Activated B cell treated with CpG ODN at 0.5 μM for 24 hours (primary cell): ENCODE results near the gene BLOC1S4. TPM values are rescaled to one million over a fixed set of nuclear protein-coding genes. Genes with fewer than 3 reads are reported as not detected.

ENCODE experiments used
- ATAC-seq: fragments of 200-7000 bp; cut with Tn5 transposase; one replicate; pipeline ENCODE4 v1.10.0; 2021; ENCODE audit warnings: low read depth, mild to moderate bottlenecking, moderate library complexity
- CTCF ChIA-PET: fragments of 350-600 bp; sonication (Branson Sonifier 250); formaldehyde crosslinking; loops from one replicate; lab custom pipeline; 2021; ENCODE audit warnings: antibody characterized with exemption; lab: Charles Lee
- POLR2A ChIA-PET: fragments of 350-600 bp; sonication (Branson Sonifier 250); formaldehyde crosslinking; loops from one replicate; lab custom pipeline; 2021; ENCODE audit warnings: antibody characterized with exemption; lab: Charles Lee
- DNase-seq: peaks from one replicate; pipeline ENCODE4 v3.0.0; 2022
- H3K27ac Mint-ChIP-seq: one replicate; pipeline ENCODE4 v1.8.0; 2020; ENCODE audit warnings: mixed read lengths
- H3K27me3 Mint-ChIP-seq: one replicate; pipeline ENCODE4 v1.8.0; 2021; ENCODE audit warnings: mixed read lengths
- H3K36me3 Mint-ChIP-seq: one replicate; pipeline ENCODE4 v1.8.0; 2021; ENCODE audit warnings: low read depth, mixed read lengths
- H3K4me1 Mint-ChIP-seq: one replicate; pipeline ENCODE4 v1.8.0; 2021; ENCODE audit warnings: mixed read lengths
- H3K4me3 Mint-ChIP-seq: one replicate; pipeline ENCODE4 v1.8.0; 2020; ENCODE audit warnings: mild to moderate bottlenecking, mixed read lengths
- H3K9me3 Mint-ChIP-seq: one replicate; pipeline ENCODE4 v1.8.0; 2020; ENCODE audit warnings: mixed read lengths
- intact Hi-C: fragments of 100-400 bp; cut with micrococcal nuclease; formaldehyde crosslinking; loops from one replicate; pipeline ENCODE4 v1.15.1; 2024
- total RNA-seq: library from RNA; stranded (reverse); gene quantifications from 2 replicates; pipeline ENCODE4 v1.2.3, GENCODE V29; 2022
- TF ChIP-seq, protein P1 (sequence below): fragments of 200-600 bp; IDR thresholded peaks from one replicate; pipeline ENCODE4 v1.8.0; 2022; ENCODE audit warnings: antibody characterized with exemption, mild to moderate bottlenecking

BLOC1S4 gene
- total RNA-seq, 1 donor from 2014 or later: 19.8 TPM

DNA sequence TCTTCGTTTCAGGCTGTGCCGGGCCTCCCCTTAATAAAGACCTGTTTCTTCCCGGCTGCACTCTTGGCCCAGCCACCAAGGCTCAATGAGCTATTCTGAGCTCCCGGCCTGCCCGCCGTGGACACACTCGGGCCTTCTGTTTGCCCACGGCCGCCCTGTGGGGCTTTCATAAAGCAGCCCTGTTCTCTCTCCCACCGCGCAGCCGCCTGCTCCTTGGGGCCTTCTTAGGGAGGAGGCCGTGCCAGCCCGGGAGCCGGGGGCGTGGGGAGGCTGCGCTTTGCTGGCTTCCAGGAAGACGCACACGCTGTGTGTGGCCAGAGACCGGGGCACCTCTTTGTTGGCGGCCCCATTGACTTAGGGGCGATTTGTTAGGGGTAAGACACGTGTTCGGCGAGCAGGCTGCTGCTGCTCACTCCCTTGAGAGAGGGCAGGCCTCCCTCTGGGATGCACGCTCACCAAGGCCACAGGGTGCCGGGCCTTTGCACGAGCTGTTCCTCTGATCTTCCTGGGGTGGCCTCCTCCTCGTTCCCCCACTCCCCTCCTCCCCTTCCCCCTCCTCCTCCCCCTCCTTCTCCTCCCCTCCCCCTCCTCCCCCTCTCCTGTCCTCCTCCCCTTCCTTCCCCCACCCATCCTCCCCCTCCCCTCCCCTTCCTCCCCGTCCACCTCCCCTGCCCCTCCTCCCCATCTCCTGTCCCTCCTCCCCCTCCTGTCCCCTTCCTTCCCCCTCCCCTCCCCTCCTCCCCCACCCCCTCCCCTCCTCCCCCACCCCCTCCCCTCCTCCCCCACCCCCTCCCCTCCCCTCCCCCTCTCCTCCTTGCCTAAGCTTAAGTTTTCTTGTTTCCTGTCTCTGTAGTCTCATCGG, 11.3 kb downstream of the BLOC1S4 start:
- no peaks in the 10 kb centered on the region for H3K36me3 Mint-ChIP-seq
- H3K4me3 Mint-ChIP-seq: no peak overlapping the region
- H3K27me3 Mint-ChIP-seq: no peaks in the 10 kb centered on the region
- H3K4me1 Mint-ChIP-seq: no peaks in the 10 kb centered on the region
- ChIA-PET CTCF (no interaction called here), POLR2A (no interaction called here)
- TF ChIP-seq, protein P1, sequence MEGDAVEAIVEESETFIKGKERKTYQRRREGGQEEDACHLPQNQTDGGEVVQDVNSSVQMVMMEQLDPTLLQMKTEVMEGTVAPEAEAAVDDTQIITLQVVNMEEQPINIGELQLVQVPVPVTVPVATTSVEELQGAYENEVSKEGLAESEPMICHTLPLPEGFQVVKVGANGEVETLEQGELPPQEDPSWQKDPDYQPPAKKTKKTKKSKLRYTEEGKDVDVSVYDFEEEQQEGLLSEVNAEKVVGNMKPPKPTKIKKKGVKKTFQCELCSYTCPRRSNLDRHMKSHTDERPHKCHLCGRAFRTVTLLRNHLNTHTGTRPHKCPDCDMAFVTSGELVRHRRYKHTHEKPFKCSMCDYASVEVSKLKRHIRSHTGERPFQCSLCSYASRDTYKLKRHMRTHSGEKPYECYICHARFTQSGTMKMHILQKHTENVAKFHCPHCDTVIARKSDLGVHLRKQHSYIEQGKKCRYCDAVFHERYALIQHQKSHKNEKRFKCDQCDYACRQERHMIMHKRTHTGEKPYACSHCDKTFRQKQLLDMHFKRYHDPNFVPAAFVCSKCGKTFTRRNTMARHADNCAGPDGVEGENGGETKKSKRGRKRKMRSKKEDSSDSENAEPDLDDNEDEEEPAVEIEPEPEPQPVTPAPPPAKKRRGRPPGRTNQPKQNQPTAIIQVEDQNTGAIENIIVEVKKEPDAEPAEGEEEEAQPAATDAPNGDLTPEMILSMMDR: no peak
- H3K27ac Mint-ChIP-seq: no peak overlapping the region
- intact Hi-C loops: no loop called here
- no peaks in the 10 kb centered on the region for H3K9me3 Mint-ChIP-seq
- ATAC-seq (no peak), DNase-seq (no peak)

DNA sequence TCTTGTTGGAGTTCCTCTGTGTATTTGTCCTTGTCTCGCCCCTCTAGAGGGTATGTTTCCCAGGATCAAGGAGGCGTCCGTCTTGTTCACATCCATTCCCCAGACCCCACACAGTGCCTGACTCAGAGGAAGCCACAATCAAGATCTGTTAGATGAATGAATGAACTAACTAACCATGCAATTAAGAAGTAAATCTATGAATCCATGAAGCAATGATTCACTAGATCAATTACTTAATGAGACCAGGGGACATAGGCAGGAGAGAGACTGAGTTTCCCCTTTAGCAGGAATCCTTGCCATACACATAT, 11.9 kb downstream of the BLOC1S4 start:
- Mint-ChIP-seq H3K27ac (no peak overlapping the region), H3K36me3 (no peaks in the 10 kb centered on the region), H3K4me1 (no peaks in the 10 kb centered on the region), H3K9me3 (no peaks in the 10 kb centered on the region), H3K4me3 (no peak overlapping the region), H3K27me3 (no peaks in the 10 kb centered on the region)
- TF ChIP-seq, protein P1: no peak
- POLR2A ChIA-PET: no interaction called here
- ATAC-seq (no peak), DNase-seq (no peak)
- CTCF ChIA-PET: interaction anchor here (1.0 kb wide), 1 partner anchor 343 kb away, joined by 3 read pairs; no protein-coding TSS in a partner anchor
- intact Hi-C loops: no loop called here

DNA sequence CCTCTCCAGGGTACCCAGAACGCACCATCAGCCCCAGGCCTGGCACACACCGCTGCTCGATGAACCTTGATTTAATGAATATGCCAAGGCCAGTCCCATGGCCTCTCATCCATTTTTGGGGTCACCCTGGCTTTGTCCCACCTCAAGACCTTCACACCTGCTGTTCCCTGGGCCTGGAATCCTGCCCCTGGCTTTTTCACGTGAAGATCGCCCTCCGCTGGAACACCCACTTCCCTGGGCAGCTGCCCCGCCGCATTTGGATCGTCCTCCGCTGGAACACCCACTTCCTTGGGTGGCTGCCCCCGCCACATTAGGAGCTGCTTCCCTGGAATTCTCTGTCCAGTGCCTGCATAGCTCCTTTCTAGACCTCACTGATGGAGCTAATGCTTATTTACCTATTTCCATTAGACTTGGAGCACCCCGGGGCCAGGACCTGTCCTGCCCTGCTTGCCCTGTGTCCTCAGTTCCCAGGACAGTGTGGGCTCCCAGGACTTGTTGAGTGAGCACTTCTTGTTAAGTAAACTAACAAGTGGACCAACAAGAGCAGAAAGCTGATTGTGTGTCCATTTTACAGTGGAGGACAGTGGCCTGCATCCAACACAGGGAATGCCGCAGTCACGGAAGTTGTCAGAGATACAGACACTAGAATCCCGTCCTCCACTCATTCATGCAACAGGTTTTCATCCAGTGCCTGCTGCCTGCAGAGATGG, 12.5 kb downstream of the BLOC1S4 start:
- H3K27ac Mint-ChIP-seq: no peak overlapping the region
- TF ChIP-seq, protein P1: no peak
- no peak overlapping the region for H3K4me3 Mint-ChIP-seq
- peaks cover under 1% of the 10 kb centered on the region for H3K27me3 Mint-ChIP-seq
- CTCF ChIA-PET: interaction anchor here (1.0 kb wide), 1 partner anchor 343 kb away, joined by 3 read pairs; no protein-coding TSS in a partner anchor
- H3K36me3 Mint-ChIP-seq: no peaks in the 10 kb centered on the region
- H3K9me3 Mint-ChIP-seq: no peaks in the 10 kb centered on the region
- POLR2A ChIA-PET: no interaction called here
- DNase-seq (no peak), ATAC-seq (no peak)
- H3K4me1 Mint-ChIP-seq: no peaks in the 10 kb centered on the region
- intact Hi-C loops: no loop called here

DNA sequence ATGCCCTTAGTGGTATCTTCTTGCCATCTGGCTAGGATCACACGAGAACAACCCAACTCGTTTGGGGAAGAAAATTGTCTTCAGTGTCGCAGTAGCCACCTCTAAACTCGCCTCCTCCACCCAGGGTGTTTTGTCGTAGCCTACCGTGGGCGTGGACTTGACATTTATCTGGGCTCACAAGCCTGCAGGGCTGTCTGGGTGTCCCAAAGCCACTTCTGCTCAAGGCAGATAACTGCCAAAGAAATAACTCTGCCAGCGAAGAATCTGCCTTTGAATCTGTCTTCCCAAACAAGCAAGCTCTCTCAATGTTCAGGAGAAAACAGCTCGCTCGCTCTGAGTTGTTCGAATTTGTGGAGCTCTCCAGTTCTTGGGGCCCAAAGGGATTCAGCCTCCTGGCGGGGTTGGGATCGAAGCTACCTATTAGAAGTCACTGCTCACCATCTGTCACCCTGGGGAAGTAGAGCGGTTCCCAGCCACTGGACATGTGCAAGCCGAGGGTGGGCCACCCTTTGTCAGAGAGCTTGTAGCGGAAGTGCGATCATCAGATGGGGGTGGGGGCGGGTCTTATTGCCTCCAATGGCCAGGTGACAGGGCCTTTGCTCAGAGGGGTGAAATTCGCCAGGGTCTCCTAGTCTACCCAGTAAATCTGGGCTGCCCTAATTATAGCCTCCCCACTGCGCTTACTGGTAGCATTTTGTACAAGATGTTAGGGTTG, 14.8 kb downstream of the BLOC1S4 start:
- intact Hi-C loops: no loop called here
- ChIA-PET CTCF (no interaction called here), POLR2A (interaction anchor here (0.6 kb wide), 1 partner anchor 117 kb away, joined by 4 read pairs; no protein-coding TSS in a partner anchor)
- H3K9me3 Mint-ChIP-seq: no peaks in the 10 kb centered on the region
- TF ChIP-seq, protein P1: no peak
- H3K4me1 Mint-ChIP-seq: no peaks in the 10 kb centered on the region
- no peak overlapping the region for H3K4me3 Mint-ChIP-seq
- no peak overlapping the region for H3K27ac Mint-ChIP-seq
- no peak for ATAC-seq
- peaks cover 14% of the 10 kb centered on the region for H3K27me3 Mint-ChIP-seq
- DNase-seq: no peak
- H3K36me3 Mint-ChIP-seq: no peaks in the 10 kb centered on the region

- Mint-ChIP-seq H3K9me3 (no peaks in the 10 kb centered on the region), H3K27me3 (peaks cover 14% of the 10 kb centered on the region), H3K27ac (no peak overlapping the region), H3K4me3 (no peak overlapping the region), H3K36me3 (no peaks in the 10 kb centered on the region), H3K4me1 (no peaks in the 10 kb centered on the region)
- intact Hi-C loops: no loop called here
- ATAC-seq (no peak), DNase-seq (no peak)
- ChIA-PET CTCF (interaction anchor here (1.1 kb wide), 1 partner anchor 11 kb away, joined by 3 read pairs; no protein-coding TSS in a partner anchor), POLR2A (no interaction called here)
- TF ChIP-seq, protein P1: no peak
Measured at GRCh38 chr4:6731318-6731675, 15.3 kb downstream of the BLOC1S4 start.
